GM23338 (cell line): ENCODE results near the gene CHMP6. TPM values are rescaled to one million over a fixed set of nuclear protein-coding genes. Genes with fewer than 3 reads are reported as not detected.

Source experiments
- ATAC-seq: fragments of 200-7000 bp; cut with Tn5 transposase; 3 replicates; pipeline ENCODE4 v1.9.1; 2020
- DNase-seq: peaks from one replicate; pipeline ENCODE4 v3.0.0-alpha.2; 2015; ENCODE audit warnings: low spot score
- H2AFZ ChIP-seq: fragments of 200-600 bp; sonication (generic); 2 replicates; pipeline ENCODE4 v1.8.0; 2016; ENCODE audit warnings: antibody characterized with exemption, mild to moderate bottlenecking, moderate library complexity
- H3F3A ChIP-seq: fragments of 200-600 bp; sonication (generic); replicated peaks from 2 replicates; pipeline ENCODE4 v1.8.0; 2017; ENCODE audit warnings: antibody characterized with exemption, mixed run types, low read depth
- H3K27ac ChIP-seq: fragments of 200-600 bp; sonication (generic); 2 replicates; pipeline ENCODE4 v1.6.1; 2016; ENCODE audit warnings: low read depth
- H3K27me3 ChIP-seq: fragments of 200-600 bp; sonication (generic); 2 replicates; pipeline ENCODE4 v1.8.0; 2016; ENCODE audit warnings: mild to moderate bottlenecking, mixed run types, moderate library complexity; ENCODE audit not compliant: insufficient read depth
- H3K36me3 ChIP-seq: fragments of 200-600 bp; sonication (generic); 2 replicates; pipeline ENCODE4 v1.8.0; 2016; ENCODE audit warnings: mild to moderate bottlenecking; ENCODE audit not compliant: insufficient read depth
- H3K4me1 ChIP-seq: fragments of 200-600 bp; sonication (generic); 2 replicates; pipeline ENCODE4 v1.8.0; 2016; ENCODE audit warnings: mild to moderate bottlenecking, moderate library complexity; ENCODE audit not compliant: insufficient read depth
- H3K4me2 ChIP-seq: fragments of 200-600 bp; sonication (generic); 2 replicates; pipeline ENCODE4 v1.7.1; 2017; ENCODE audit warnings: mixed run types
- H3K4me3 ChIP-seq: fragments of 200-600 bp; sonication (generic); 2 replicates; pipeline ENCODE4 v1.6.1; 2016; ENCODE audit warnings: mixed run types
- H3K79me2 ChIP-seq: fragments of 200-600 bp; sonication (generic); replicated peaks from 2 replicates; pipeline ENCODE4 v1.8.0; 2017; ENCODE audit warnings: mild to moderate bottlenecking; ENCODE audit not compliant: insufficient read depth
- H3K9me2 ChIP-seq: fragments of 200-600 bp; sonication (generic); 2 replicates; pipeline ENCODE4 v1.8.0; 2017; ENCODE audit not compliant: insufficient read depth
- H4K20me1 ChIP-seq: fragments of 200-600 bp; sonication (generic); replicated peaks from 2 replicates; pipeline ENCODE4 v1.8.0; 2017; ENCODE audit warnings: mild to moderate bottlenecking; ENCODE audit not compliant: insufficient read depth
- H3K27ac Mint-ChIP-seq: 2 replicates; pipeline ENCODE4 v1.8.0; 2020; ENCODE audit warnings: inconsistent platforms, mild to moderate bottlenecking, moderate library complexity, mixed read lengths
- H3K27me3 Mint-ChIP-seq: 3 replicates; pipeline ENCODE4 v1.8.0; 2022; ENCODE audit warnings: low read depth, mild to moderate bottlenecking, moderate library complexity, mixed read lengths, inconsistent platforms; ENCODE audit not compliant: insufficient read depth, poor library complexity
- H3K36me3 Mint-ChIP-seq: 3 replicates; pipeline ENCODE4 v1.8.0; 2021; ENCODE audit warnings: low read depth, mild to moderate bottlenecking, inconsistent platforms, moderate library complexity, mixed read lengths
- H3K4me1 Mint-ChIP-seq: 3 replicates; pipeline ENCODE4 v1.8.0; 2020; ENCODE audit warnings: mild to moderate bottlenecking, inconsistent platforms, mixed read lengths
- H3K4me3 Mint-ChIP-seq: 3 replicates; pipeline ENCODE4 v1.8.0; 2021; ENCODE audit warnings: moderate library complexity, mild to moderate bottlenecking, inconsistent platforms, mixed read lengths
- H3K9me3 Mint-ChIP-seq: 3 replicates; pipeline ENCODE4 v1.8.0; 2020; ENCODE audit warnings: moderate library complexity, mild to moderate bottlenecking, inconsistent platforms, mixed read lengths
- CREB1 ChIP-seq: fragments of 250-450 bp; sonication (Bioruptor Pico); IDR thresholded peaks from 2 replicates; pipeline ENCODE4 v1.5.0; 2020; ENCODE audit warnings: low read depth, mild to moderate bottlenecking, moderate library complexity
- ETS1 ChIP-seq: IDR thresholded peaks from 2 replicates; pipeline ENCODE4 v1.6.1; 2016; ENCODE audit warnings: antibody characterized with exemption
- EZH2phosphoT487 ChIP-seq: fragments of 200-600 bp; sonication (generic); IDR thresholded peaks from one replicate; pipeline ENCODE4 v1.8.1; 2018; ENCODE audit warnings: antibody characterized with exemption; ENCODE audit not compliant: unreplicated experiment
- STAT1 ChIP-seq: IDR thresholded peaks from one replicate; pipeline ENCODE4 v1.6.1; 2016; ENCODE audit warnings: antibody characterized with exemption; ENCODE audit not compliant: unreplicated experiment
- ZNF114 ChIP-seq: fragments of 250-450 bp; sonication (Bioruptor Pico); IDR thresholded peaks from 2 replicates; pipeline ENCODE4 v1.5.0; 2020; ENCODE audit warnings: mild to moderate bottlenecking, moderate library complexity
- ZNF462 ChIP-seq: fragments of 250-450 bp; sonication (Bioruptor Pico); IDR thresholded peaks from 2 replicates; pipeline ENCODE4 v1.5.0; 2020; ENCODE audit warnings: mild to moderate bottlenecking, moderate library complexity
- polyA plus RNA-seq: library from polyadenylated mRNA; unstranded; fragments of >200 nt; fragmentation: Nextera tagmentation; extraction: Ambion mirVana; gene quantifications from 2 replicates; pipeline ENCODE4 v1.2.1, GENCODE V29; 2016
- total RNA-seq: library from RNA; depleted of rRNA; stranded (reverse); fragments of >200 nt; shearing (Covaris generic); gene quantifications from 2 replicates; pipeline ENCODE4 v1.2.3, GENCODE V29; 2014

CHMP6 gene
- total and polyA plus RNA-seq, 2 experiments from 2014 or later: 12.3 to 14.0 TPM

DNA sequence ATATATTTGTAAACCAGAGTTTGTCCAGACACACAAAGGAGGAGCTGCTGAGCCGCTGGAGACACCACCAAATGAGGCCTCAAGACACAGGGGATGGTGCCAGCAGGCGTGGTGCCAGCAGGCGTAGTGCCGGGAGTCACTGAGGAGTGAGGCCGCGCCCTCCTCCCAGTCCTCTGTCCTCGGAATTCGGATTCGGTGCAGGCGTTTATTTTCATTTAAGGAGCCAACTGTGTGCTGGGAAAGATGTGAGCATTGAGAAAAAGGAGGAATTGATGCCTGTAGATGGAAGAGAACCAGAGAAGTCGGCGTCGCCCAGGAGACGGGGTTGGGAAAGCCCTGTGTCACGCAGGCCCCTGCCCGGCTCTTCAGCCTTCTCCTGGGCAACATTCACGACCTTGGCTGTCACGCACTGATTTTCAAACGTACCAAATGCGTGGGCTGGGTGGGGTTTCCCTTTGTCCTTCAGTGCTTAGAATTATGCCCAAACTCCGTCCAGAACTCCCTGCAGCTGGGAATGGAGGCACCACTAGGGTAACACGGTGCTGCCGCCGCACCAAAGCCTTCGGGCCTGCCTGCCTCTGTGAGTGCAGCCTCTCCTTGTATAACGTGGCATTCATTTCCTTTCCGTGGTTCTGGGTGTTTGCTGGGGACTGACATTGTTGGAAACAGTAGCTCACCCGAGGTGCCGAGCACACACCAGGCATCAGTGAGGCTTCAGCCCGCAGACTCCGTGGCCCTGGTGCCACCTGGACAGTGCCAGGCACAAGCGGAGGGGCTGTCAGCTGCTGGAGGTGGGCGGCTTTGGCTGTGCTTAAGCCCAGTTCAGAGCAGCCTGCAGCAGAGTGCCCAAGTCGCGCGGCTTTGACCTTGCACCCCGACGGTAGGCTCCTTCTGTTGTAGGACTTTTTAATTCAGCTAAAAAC, 49.0 kb upstream of the CHMP6 start (continued):
- TF ChIP-seq ZNF462 (CRISPR knock-in tag) (no peak), ETS1 (no peak)

GRCh38 chr17:80943346-80944145, 48.1 kb upstream of the CHMP6 start:
- Mint-ChIP-seq H3K4me3 (no peak overlapping the region), H3K36me3 (peaks cover 18% of the 10 kb centered on the region), H3K4me1 (peaks cover 2% of the 10 kb centered on the region; the same call in 2 of the 3 replicates), H3K27me3 (peaks cover 15% of the 10 kb centered on the region), H3K9me3 (no peaks in the 10 kb centered on the region; the same call in 2 of the 3 replicates), H3K27ac (no peak overlapping the region)
- Histone ChIP-seq H3K36me3 (peaks cover 3% of the 10 kb centered on the region; the same call in 1 of the 2 replicates), H4K20me1 (no peaks in the 10 kb centered on the region), H2AFZ (no peak overlapping the region), H3K4me2 (no peak overlapping the region), H3F3A (no peaks in the 10 kb centered on the region), H3K4me3 (no peak overlapping the region), H3K79me2 (no peaks in the 10 kb centered on the region), H3K9me2 (no peaks in the 10 kb centered on the region), H3K4me1 (no peaks in the 10 kb centered on the region), H3K27me3 (no peaks in the 10 kb centered on the region), H3K27ac (no peak overlapping the region)
- DNase-seq: no peak
- no peak for ATAC-seq
- no peak for TF ChIP-seq EZH2phosphoT487
- TF ChIP-seq ZNF114: no peak
- TF ChIP-seq CREB1 (CRISPR knock-in tag): no peak
- TF ChIP-seq STAT1: no peak
